NCI-H460 (cell line): Measurements from ENCODE around the gene SPACDR. TPM values are rescaled to one million over a fixed set of nuclear protein-coding genes. Genes with fewer than 3 reads are reported as not detected.

ENCODE experiments used
- DNase-seq: peaks from one replicate; pipeline ENCODE4 v3.0.0-alpha.2; 2016; ENCODE audit warnings: low read depth; ENCODE audit errors: extremely low read depth
- total RNA-seq: library from RNA; depleted of rRNA; stranded (reverse); fragments of >200 nt; shearing (Covaris generic); gene quantifications from 2 replicates; pipeline ENCODE4 v1.2.3, GENCODE V29; 2014; rRNA removed

Gene SPACDR
- total RNA-seq, 1 experiment from 2014 or later: 0.27 TPM

GRCh38 chr7:100423315-100423714, 40.7 kb downstream of the SPACDR start:
- no peak for DNase-seq

GRCh38 chr7:100419660-100420226, 44.3 kb downstream of the SPACDR start:
- no peak for DNase-seq

- DNase-seq: no peak
Observed at GRCh38 chr7:100418930-100419659, 45.0 kb downstream of the SPACDR start.

GRCh38 chr7:100415448-100415847, 48.6 kb downstream of the SPACDR start:
- no peak for DNase-seq

GRCh38 chr7:100413889-100414288, 50.2 kb downstream of the SPACDR start:
- DNase-seq: no peak

- no peak for DNase-seq
Observed at GRCh38 chr7:100413346-100413745, 50.7 kb downstream of the SPACDR start.

- DNase-seq: no peak
Observed at GRCh38 chr7:100411101-100411500, 53.0 kb downstream of the SPACDR start.

- peak; percentile 65 for DNase-seq
Observed at GRCh38 chr7:100407285-100408180, 56.5 kb downstream of the SPACDR start.

GRCh38 chr7:100406767-100407166, 57.3 kb downstream of the SPACDR start:
- DNase-seq: no peak

Other genes starting within 250 kb of the SPACDR start
- not detected in 2 replicates for gene PVRIG, start 244.3 kb downstream of the SPACDR start, total RNA-seq
- gene SPDYE3, start 156.6 kb downstream of the SPACDR start, total RNA-seq: not detected in 2 replicates
- gene PILRB, start 106.1 kb downstream of the SPACDR start, total RNA-seq: 19.9 and 22.5 TPM in 2 replicates
- 0.40 and 0.57 TPM in 2 replicates for gene PILRA, start 90.8 kb downstream of the SPACDR start, total RNA-seq
- gene ZCWPW1, start 35.6 kb downstream of the SPACDR start, total RNA-seq: 0.75 and 1.8 TPM in 2 replicates
- 30.9 and 33.1 TPM in 2 replicates for gene MEPCE, start 34.4 kb downstream of the SPACDR start, total RNA-seq
- gene PPP1R35, start 27.8 kb downstream of the SPACDR start, total RNA-seq: 74.0 and 85.1 TPM in 2 replicates
- gene TSC22D4, start 15.0 kb upstream of the SPACDR start, total RNA-seq: 28.2 and 29.9 TPM in 2 replicates
- 0.47 and 1.2 TPM in 2 replicates for gene NYAP1, start 19.7 kb upstream of the SPACDR start, total RNA-seq
- gene AGFG2, start 74.9 kb upstream of the SPACDR start, total RNA-seq: 3.9 and 4.1 TPM in 2 replicates
- 0.52 TPM in 1 of 2 replicates, not detected in the other for gene SAP25, start 109.6 kb upstream of the SPACDR start, total RNA-seq
- 11.0 and 11.1 TPM in 2 replicates for gene LRCH4, start 121.9 kb upstream of the SPACDR start, total RNA-seq
- gene FBXO24, start 122.1 kb upstream of the SPACDR start, total RNA-seq: 0.69 and 1.3 TPM in 2 replicates
- 1.6 and 2.5 TPM in 2 replicates for gene PCOLCE, start 138.1 kb upstream of the SPACDR start, total RNA-seq
- gene MOSPD3, start 148.3 kb upstream of the SPACDR start, total RNA-seq: 7.2 and 7.3 TPM in 2 replicates
- 1.4 and 3.8 TPM in 2 replicates for gene TFR2, start 177.3 kb upstream of the SPACDR start, total RNA-seq
- not detected in 2 replicates for gene ACTL6B, start 192.2 kb upstream of the SPACDR start, total RNA-seq
- gene GNB2, start 209.5 kb upstream of the SPACDR start, total RNA-seq: 88.0 and 96.4 TPM in 2 replicates
- 15.7 and 17.2 TPM in 2 replicates for gene GIGYF1, start 230.0 kb upstream of the SPACDR start, total RNA-seq
- gene POP7, start 241.9 kb upstream of the SPACDR start, total RNA-seq: 45.7 and 50.1 TPM in 2 replicates